Activated CD4-positive, CD25-positive, alpha-beta regulatory T cell treated with anti-CD3 and anti-CD28 coated beads, Interleukin-2, amount 50 U/mL, for 72 hours (primary cell): ENCODE results near the gene SNX30.

Experiments used
- DNase-seq: peaks from one replicate; pipeline ENCODE4 v3.0.0; 2021

Gene SNX30

DNA sequence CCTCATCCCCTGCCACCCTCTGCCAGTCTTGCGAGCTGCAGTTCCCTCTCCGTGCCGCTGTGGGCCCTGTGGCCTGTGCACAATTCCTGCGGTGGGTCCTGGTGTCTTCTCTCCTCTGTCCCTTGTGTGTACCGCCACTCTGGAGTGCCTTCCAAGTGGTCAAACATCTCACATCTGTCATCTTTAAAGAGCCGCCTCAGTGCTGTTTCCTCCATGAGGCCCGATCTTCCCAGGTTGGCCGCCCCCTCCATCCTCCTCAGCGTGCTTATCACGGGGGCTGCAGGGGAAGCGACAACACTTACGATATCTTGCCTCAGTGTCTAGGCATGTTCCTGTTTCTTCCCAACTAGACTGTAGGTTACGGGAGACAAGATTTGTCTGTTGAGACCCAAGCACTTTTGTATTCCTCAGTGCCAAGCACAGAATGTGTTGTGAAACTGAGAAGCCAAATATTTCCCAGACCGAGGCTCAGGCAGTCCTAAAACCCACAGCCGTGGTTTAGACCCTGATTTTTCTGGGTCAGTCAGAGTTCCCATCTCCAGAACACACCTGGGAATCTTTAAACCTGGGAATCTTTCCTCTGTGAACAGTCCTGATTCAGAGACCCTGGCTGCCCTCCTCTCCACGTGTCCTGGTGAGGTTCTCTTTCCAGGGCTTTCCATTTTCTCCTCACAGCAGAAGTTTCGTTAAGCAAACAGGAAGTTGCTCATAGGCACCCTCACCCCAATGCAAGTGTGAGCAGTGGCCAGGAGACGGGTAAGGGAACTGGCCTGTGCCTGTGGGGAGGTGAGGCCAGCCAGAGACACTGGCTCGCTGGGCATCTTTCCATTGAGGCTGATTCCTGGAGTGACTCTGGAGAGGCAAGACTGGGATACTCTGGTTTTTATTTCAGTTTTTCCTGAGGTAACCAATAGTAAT, 111.3 kb downstream of the SNX30 start:
- DNase-seq, result no peak

DNA sequence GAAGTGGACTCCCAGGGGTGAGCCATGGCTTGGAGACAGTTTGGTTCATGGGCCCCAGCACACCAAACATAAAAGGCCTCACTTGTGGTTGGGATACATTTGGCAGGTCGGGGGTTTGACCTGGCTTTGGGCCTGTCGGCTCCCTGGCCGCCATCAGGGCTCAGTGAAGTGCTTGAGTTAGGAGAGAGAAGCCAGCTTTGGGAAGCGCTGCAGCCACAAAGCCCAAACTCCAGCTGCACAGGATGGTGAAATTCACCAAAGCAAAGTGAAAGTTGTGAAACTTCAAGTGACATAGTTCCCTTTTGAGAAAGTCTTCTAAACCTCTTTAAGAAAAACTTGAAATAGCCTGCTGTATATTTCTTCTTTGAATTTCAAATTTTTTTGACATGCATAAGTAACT, 112.7 kb downstream of the SNX30 start:
- DNase-seq, result no peak

DNA sequence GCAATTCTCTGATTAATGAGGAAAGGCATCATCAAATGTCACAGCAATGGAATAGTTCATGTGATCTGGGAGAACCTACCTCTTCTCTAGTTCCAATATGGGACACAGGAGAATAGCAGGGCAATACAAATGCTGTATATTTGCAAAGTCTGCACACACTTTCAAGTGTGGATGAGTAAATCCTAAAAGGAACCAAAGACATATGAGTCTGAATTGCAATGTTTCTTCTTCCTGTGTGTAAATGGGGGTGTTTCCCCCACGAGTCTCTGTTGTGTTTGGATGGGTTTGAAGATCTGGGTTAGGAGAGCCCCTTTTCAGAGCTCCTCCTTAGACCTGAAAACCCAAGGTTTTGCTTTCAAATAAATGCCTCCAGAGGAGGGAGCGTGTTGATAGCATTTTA, 113.2 kb downstream of the SNX30 start:
- DNase-seq, result no peak

DNA sequence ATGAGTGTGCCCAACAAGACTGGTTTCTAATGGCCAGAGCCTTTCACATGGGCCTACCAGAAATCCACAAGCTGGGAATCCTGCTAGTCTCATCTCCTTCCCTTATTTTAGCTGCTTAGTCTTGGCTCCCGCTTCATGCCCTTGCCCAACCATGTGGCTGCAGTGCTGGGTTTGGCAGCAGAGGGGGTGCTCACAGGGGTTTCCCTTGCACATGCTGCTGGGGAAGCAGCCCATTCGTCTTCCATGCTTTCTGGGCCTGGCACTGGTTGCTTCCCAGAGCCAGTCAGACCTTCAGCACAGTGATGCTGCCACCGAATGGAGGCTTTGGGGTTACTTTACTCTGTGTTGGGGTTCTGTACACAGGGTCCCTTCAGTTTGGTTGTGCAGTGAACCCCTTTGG, 113.8 kb downstream of the SNX30 start:
- no peak for DNase-seq

DNA sequence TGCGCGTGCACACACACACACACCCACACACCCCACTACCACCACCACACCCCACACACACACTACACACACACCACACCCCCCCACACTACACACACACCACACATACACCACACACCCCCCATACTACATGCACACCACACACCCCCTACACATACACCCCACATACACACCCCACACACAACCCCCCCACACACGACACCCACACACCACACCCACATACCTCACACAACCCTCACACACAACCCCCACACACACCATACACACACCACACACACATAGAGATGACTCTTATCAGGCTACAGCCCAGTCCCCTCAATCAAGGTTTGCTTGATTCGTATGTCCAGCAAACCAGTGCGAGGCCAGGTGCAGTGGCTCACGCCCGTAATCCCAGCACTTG, 114.4 kb downstream of the SNX30 start:
- DNase-seq, result no peak

DNA sequence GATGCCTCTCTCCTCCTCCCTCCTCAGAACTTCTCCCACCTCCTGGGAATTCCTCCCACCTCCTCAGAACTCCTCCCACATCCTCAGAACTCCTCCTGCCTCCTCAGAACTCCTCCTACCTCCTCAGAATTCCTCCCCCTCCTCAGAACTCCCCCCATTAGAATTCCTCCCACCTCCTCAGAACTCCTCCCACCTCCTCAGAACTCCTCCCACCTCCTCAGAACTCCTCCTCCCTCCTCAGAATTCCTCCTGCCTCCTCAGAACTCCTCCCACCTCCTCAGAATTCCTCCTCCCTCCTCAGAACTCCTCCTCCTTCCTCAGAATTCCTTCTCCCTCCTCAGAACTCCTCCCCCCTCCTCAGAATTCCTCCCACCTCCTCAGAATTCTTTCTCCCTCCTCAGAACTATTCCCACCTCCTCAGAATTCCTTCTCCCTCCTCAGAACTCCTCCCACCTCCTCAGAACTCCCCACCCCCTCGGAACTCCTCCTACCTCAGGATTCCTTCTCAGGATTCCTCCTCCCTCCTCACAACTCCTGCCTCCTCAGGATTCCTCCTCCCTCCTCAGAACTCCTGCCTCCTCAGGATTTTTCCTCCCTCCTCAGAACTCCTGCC, 116.2 kb downstream of the SNX30 start:
- no peak for DNase-seq

DNA sequence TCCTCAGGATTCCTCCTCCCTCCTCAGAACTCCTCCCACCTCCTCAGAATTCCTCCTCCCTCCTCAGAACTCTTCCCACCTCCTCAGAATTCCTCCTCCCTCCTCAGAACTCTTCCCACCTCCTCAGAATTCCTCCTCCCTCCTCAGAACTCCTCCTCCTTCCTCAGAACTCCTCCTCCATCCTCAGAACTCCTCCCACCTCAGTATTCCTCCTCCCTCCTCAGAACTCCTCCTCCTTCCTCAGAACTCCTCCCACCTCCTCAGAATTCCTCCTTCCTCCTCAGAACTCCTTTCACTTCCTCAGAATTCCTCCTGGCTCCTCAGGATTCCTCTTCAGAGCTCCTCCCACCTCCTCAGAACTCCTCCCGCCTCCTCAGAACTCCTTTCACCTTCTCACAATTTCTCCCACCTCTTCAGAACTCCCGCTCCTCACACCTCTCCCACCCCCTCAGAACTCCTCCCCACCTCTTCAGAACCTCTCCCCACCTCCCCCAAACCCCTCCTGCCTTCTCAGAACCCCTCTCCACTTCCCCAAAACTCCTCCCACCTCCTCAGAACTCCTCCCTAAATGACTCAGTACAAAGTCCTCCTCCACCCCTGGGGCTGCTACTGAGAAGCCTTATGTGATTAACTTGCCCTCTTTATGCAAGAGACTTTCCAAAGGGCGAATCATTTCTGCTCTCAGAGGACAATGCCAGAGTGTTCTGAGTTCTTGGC, 116.9 kb downstream of the SNX30 start:
- DNase-seq, result no peak

DNA sequence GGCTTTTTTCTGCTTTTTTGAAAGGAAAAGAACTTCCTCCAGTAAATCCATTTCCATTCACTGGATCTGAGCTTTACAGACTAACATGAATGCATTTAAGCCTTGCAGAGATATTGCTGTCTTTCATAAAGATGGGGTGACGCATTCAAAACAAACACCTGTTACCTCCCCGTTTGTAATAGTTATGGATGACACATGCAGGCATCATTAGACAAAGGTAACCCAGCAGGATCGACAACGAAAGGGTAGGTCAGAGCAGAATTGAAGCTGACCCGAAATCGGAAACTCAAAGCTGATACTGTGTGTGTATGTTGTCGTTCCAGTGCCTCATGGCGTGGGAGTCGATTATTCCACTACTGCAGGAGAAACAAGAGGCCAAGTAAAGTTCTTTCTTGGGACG, 117.9 kb downstream of the SNX30 start:
- DNase-seq, result no peak

DNA sequence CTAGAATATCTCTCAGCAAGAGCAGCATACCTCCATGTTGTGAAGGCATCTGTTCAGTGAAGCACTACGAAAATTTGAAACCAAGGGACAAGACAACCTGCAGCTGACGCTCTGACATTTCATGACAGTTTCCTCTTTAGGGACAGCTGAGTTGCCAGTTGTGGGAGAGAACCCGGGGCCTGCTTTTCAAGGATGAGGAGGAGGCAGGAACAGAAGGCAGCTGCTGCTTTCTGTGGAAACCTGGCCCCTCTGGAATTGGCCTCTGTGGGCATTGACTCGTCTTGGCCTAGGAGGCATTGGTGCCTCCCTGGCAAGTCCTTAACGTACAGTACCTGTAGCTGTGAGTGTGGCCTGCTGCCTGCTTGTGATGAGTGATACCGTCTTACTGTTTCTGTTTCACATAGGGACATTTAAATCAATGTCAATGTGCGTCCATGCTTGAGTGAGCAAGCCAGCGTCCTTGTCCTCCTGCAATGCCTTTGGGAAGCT, 118.5 kb downstream of the SNX30 start:
- no peak for DNase-seq

DNA sequence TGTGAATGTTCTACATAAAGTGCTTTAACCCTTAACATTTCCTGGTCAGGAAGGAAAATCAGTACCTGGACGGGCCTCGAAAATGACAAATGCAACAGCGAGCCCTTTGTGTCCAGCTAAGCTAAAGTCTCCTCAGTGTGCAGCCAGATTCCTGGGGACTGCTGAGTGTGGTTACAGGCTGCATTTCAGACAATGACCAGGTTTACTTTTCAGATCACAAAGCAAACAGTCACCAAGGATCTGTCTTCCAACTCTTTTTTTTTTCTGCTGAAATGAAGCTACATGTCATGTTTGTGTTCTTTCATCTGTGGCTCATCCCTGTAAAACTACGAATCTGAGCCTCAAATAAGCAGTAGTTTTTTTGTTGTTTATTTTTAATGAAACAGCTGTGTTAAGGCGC, 119.4 kb downstream of the SNX30 start:
- DNase-seq, result no peak

DNA sequence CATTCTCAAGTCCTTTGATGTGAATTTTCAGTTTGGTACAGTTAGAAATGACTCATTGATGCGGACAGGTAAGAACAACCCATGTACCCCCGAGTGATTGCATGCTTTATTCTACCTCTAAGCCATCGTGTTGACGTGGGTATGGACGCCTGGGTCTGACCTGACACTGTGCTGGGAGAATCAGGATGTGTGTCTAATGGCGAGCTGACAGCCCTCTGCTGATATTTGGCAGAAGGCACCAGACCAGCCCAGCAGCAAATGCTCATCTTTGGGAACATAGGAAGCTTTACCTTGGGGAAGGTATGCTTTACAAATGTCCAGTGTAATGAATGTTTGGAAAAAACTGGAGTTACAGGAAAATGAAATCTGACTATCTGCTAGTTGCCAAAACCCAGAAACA, 120.0 kb downstream of the SNX30 start:
- DNase-seq, result no peak

DNA sequence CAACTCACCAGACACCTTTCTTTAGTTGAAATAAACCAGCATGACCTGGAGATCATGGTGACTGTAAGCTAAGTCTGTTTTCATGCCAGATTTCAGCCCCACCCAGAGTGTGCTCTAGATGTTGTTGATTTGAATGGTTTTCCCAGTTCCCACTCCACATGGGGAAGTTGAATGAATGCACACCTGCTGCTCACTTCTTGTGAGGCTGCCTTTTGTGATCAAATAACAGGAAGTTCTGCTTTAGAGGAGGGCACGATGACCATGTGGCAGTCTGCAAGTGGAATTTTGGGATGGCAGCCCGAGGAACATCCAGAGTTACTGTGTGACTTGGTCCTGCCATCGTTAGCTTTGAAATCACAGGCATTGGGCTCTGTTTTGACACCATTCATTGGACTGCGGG, 121.5 kb downstream of the SNX30 start:
- DNase-seq, result no peak

DNA sequence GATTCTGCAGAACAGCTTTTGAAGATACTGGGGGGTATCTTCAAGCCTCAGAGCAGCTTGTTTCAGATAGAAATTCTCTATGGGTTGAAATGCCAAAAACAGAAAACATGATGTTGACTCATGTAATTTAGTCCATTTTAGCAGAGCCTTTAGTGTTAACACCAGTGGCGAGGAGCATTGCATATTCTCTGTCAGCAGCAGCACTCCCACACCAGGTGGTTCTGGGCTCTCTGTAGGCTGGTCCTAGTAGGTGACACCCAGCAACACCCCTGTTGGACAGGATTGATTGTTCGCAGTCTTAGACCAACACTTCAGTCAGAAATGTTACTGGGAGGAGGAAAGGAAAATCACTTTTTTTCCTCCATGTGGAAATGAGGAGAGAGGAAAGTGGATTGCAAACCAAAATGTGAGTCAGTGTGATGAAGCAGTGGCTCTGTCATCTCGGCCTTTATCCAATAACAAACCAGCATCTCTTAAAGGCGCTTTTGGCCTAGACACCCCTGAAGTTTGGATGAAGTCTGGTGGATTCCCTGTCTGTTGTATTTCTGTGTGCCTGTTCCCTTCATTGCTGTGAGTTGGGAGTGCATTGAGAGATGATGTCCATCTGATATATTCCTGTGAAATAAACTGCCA, 123.3 kb downstream of the SNX30 start:
- DNase-seq, result no peak

DNA sequence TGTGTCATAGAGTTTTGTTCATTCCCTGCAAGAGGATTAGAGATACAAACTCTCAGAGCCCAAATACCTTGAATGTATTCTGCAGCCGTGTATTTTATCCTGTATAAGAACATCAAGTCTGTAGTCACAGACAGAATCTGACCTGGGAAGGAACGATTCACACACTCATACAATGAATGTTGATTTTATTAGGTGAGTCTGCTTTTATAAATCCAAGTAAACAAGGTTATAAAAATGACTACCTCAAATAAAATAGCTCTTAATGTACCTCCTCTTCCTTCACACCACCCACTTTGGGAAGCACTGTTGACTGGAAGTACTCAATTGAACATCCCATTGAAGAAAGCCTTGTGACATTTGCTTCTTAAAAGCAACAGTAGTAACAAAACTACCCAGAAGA, 128.2 kb downstream of the SNX30 start:
- no peak for DNase-seq

DNA sequence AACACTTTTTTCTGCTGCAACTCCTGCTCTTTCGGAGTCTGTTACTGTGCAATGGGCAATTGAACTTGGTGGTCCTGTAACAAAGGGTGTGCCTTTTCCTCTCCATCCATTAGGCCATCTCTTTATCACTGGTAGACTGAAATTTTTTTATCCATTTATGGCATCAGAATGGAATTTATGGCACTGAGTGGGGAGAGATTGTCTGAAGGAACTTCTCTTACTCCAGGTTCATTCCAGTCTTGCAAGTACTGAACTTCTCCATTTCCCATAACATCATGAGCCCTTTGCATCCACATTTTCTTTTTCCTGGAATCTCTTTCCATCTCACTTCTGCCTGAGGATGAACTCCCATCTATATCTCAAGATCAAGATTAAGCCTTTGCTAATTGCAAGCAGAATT, 130.1 kb downstream of the SNX30 start:
- DNase-seq, result no peak

DNA sequence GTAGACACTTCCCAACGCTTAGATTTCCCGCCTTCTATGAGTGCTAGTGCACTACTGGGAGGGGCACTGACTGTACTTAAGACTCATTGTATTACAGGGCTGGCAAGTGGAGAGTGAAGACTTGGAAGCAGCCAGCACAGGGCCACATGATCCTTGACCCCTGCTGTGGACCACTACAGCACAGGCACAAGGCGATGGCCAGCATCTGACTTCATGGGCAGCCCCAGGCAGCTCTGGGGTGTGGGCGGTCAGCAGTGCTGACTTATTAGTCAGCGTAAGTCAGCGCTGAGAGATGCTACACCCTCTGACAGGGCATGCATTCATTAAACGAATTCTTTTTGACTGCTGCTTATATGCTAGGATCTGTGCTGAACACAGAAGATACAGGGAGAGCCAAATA, 130.8 kb downstream of the SNX30 start:
- no peak for DNase-seq

DNA sequence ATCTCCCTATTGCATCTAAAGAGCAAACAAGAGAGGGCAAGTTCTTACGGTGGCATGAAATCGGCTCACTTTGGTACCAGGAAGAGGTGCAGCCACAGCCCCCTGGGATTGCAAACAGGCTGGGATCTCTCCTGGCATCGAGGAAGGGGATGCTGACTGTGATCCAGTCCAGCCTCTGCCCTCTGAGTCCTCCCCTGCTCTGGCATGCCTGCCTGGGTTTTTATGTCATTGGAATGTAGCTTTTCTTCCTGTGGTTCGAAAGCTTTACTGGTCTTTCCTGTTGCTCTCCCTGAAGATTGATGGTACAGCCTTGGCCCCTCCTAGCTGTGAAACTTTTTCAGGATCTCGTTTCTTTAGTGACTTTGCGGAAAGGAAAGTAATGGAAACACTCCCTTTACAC, 133.5 kb downstream of the SNX30 start:
- no peak for DNase-seq

DNA sequence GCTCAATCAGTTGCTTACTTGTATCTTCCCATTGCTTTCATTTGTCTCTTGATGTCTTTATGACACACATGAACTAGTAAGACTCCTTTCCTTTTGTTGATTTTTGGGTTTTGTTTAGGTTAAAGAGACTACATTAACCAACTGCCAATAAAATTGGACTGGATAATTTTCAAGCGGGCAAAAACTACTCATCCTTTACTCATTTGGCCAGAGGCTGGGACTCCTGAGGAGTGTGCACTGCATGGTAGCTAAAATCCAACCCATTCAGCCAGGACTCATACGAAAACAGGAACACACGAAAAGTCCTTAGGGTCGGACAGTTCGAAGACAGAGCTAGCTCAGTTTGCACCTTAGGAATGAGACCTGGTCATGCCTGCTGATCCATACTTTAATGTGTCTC, 134.2 kb downstream of the SNX30 start:
- no peak for DNase-seq

DNA sequence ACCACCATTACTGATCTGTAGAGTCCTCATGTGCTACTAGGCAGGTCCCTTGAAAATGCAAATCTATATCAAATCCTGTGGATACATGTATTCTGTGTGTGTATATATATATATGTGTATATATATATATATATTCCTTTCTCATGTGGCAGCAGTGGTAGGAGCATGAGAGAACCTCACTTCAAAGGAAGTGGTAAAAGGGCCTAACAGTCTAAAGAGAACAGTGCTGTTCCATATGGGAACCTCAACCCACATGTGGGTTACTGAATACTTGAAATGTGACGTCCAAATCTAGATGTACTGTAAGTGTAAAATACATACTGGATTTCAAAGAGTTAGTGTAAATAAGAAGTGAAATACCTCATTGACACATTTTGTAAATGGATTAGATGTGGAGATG, 134.8 kb downstream of the SNX30 start:
- DNase-seq, result no peak

DNA sequence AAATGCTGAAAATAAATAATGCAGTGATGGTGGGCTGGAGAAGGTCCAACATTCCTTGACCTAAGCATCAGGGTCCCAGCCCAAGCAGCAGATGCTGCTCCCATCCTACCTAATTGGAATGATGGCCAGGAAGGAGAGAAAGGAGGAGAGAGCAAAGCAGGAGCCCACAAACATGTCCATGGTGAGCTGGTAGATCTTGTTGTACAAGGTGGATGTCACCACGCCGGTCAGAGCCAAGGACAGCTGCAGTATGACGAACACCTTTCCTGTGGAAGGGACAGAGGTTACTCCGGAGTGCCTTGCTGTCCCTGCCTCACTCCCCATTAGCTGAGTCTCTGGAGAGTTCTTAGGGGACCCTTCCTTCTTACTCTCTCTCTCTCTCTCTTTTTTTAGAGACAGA, 135.8 kb downstream of the SNX30 start:
- DNase-seq, result no peak

DNA sequence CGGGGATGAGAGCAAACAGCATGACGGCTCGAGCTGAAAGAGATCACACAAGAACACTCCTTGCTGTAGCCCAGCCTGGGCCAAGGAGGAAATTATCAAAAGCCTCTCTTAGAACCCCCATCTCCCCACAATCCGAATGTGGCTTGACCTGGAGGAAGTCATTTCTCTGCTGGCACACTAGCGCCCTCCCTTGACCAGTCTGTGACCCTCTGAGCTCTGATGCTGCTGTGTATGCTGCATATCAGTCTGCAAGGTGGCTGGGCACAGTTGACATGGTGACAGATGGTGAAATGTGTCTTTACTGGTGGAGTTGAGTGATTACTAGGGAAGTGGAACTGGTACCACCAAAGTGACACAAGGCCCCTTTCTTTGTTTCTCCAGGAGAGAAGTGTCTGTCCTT, 136.8 kb downstream of the SNX30 start:
- no peak for DNase-seq

DNA sequence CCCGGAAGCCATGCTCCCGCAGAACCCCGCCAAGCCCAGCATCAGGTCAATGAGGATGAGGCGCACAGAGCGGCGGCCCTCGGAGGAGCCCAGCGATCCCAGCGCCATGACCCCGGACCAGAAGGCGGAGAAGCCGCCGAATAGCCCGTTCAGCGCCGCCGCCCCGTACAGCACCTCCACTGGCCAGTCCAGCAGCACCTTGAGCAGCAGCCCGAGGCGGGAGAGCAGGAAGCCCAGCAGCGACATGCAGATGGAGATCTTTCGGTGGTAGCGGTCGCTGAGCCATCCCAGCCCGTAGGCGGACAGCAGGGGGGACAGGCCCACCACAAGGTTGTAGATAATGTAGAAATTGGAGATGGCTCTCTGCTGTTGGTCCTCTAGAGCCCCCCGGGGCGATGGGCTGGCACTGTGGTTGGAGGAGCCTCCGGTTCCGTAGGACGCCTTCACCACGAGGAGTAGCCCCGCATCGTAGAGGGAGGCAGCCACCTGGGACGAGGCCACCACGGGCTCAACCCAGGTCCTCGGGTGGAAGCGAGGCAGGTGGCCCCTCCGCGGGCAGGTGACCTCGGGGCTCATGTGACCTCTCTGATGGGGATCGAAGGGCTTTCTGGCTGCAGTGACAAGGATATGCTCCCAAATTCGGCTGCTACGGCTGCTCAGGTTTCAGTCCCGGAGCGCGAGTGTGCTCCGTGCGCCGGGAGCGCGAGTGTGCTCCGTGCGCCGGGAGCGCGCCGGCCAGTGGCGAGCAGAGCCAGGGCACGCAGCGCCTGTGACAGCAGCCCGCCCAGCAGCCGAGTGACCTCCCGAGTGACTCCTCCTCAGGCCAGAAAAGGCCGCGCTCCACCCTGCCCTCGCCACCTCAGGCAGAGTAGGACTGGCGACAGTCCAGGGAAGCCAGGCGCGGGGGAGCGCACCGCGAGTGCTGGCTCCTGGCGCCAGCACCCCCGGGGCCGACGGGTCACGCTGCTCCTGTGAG, 139.8 kb downstream of the SNX30 start, which contains the start of gene SLC46A2:
TSS of gene SLC46A2 (minus strand) at position 771 of the 976 bp plus-strand sequence. CDS start at position 576, 195 bp downstream.
- DNase-seq, result no peak
